ENCODE measurements around the gene OCA2.

DNA sequence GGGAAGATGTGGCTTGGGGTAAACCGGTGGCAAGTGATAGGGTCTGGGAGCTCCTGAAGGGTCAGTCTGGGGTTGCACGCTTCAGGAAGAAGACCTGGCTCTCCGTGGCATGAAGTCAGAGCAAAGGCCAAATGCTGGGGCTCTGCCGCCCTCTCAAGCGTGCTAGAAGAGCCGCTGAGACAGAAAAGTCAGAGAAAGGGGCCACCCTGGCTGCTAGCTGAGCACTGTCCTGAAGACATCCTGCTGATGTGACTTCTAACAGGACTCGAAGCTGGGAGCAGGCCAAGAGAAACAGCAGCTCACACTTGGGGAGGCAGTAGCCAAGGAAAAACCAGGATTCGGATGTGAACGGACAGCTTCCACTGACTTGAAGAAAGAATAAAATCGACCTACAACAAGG, 270.4 kb downstream of the OCA2 start:
- TF ChIP-seq EZH2phosphoT487 (IDR thresholded peaks at IDR 0.05; ENCODE audit: insufficient read depth, low read depth) = no peak
- TF ChIP-seq EZH2 (IDR thresholded peaks at IDR 0.05; ENCODE audit: insufficient read depth, poor library complexity, severe bottlenecking) = no peak

All from GM23248 (cell line).